GM10847 (cell line): ENCODE measurements around the gene ENDOD1.

Experiments
- POLR2A ChIP-seq: IDR thresholded peaks from 2 replicates; pipeline ENCODE4 v1.6.1; 2011; ENCODE audit not compliant: insufficient read length; ENCODE audit errors: extremely low read depth

The ENDOD1 gene

GRCh38 chr11:95144313-95145235 lies 54.9 kb downstream of the ENDOD1 start:
- TF ChIP-seq POLR2A: no peak

GRCh38 chr11:95145430-95146060 lies 55.9 kb downstream of the ENDOD1 start:
- TF ChIP-seq POLR2A: no peak

GRCh38 chr11:95147364-95147905 lies 57.8 kb downstream of the ENDOD1 start:
- TF ChIP-seq POLR2A: no peak

- TF ChIP-seq POLR2A: no peak
These were observed 58.8 kb downstream of the ENDOD1 start for GRCh38 chr11:95148406-95148805.

- no peak for TF ChIP-seq POLR2A
These were observed 59.3 kb downstream of the ENDOD1 start for GRCh38 chr11:95148938-95149337.

GRCh38 chr11:95149651-95150364 lies 60.2 kb downstream of the ENDOD1 start:
- TF ChIP-seq POLR2A: no peak

GRCh38 chr11:95150956-95151684 lies 61.5 kb downstream of the ENDOD1 start:
- TF ChIP-seq POLR2A: peak; percentile 16

GRCh38 chr11:95152876-95153856 lies 63.5 kb downstream of the ENDOD1 start:
- TF ChIP-seq POLR2A: no peak

GRCh38 chr11:95153857-95154246 lies 64.2 kb downstream of the ENDOD1 start:
- TF ChIP-seq POLR2A: no peak

GRCh38 chr11:95154514-95154913 lies 64.9 kb downstream of the ENDOD1 start:
- no peak for TF ChIP-seq POLR2A

- no peak for TF ChIP-seq POLR2A
These were observed 65.7 kb downstream of the ENDOD1 start for GRCh38 chr11:95155385-95155784.

- TF ChIP-seq POLR2A: no peak
These were observed 66.6 kb downstream of the ENDOD1 start for GRCh38 chr11:95156133-95156721.

- no peak for TF ChIP-seq POLR2A
These were observed 67.4 kb downstream of the ENDOD1 start for GRCh38 chr11:95156916-95157541.
